CD8-positive, alpha-beta memory T cell (primary cell): ENCODE data around the gene KCNA2. TPM values are rescaled to one million over a fixed set of nuclear protein-coding genes. Genes with fewer than 3 reads are reported as not detected.

ENCODE experiments used
- CTCF ChIA-PET: fragments of 350-600 bp; sonication (Branson Sonifier 250); formaldehyde crosslinking; loops from one replicate; lab custom pipeline; 2021; ENCODE audit warnings: antibody characterized with exemption; lab: Charles Lee
- POLR2A ChIA-PET: fragments of 350-600 bp; sonication (Branson Sonifier 250); formaldehyde crosslinking; loops from one replicate; lab custom pipeline; 2021; ENCODE audit warnings: antibody characterized with exemption; lab: Charles Lee
- DNase-seq, 5 donors: peaks; one replicate each; pipeline versions ENCODE4 v3.0.0 to v3.0.0-alpha.2; 2020 to 2022; ENCODE audit warnings: mixed read lengths in 1 of 5
- H3K27ac ChIP-seq: one replicate; pipeline ENCODE4 v1.7.0; 2013; ENCODE audit warnings: low read depth, mild to moderate bottlenecking, low read length, moderate library complexity
- H3K27me3 ChIP-seq: 2 replicates; pipeline ENCODE4 v1.7.0; 2013; ENCODE audit warnings: low read length, mild to moderate bottlenecking; ENCODE audit not compliant: insufficient read depth, poor library complexity, severe bottlenecking
- H3K36me3 ChIP-seq: 2 replicates; pipeline ENCODE4 v1.7.0; 2013; ENCODE audit warnings: mild to moderate bottlenecking, low read length, moderate library complexity; ENCODE audit not compliant: insufficient read depth
- H3K4me1 ChIP-seq: 2 replicates; pipeline ENCODE4 v1.7.0; 2013; ENCODE audit warnings: mild to moderate bottlenecking, low read length, moderate library complexity; ENCODE audit not compliant: insufficient read depth
- H3K4me3 ChIP-seq: 2 replicates; pipeline ENCODE4 v1.7.0; 2013; ENCODE audit warnings: mild to moderate bottlenecking, low read length
- H3K9me3 ChIP-seq: 2 replicates; pipeline ENCODE4 v1.7.0; 2013; ENCODE audit warnings: mild to moderate bottlenecking, low read length
- H3K27ac Mint-ChIP-seq, 8 donors: one replicate each; pipeline ENCODE4 v1.8.0; 2020 to 2021; ENCODE audit warnings: mixed read lengths in 8 of 8, mild to moderate bottlenecking in 6 of 8, inconsistent platforms in 3 of 8, moderate library complexity in 3 of 8
- H3K27me3 Mint-ChIP-seq, 2 donors: one replicate each; pipeline ENCODE4 v1.8.0; 2020 to 2021; ENCODE audit warnings: mixed read lengths in 2 of 2, mild to moderate bottlenecking in 1 of 2, moderate library complexity in 1 of 2
- H3K36me3 Mint-ChIP-seq, 3 donors: one replicate each; pipeline ENCODE4 v1.8.0; 2020 to 2021; ENCODE audit warnings: mixed read lengths in 3 of 3, inconsistent platforms in 1 of 3, mild to moderate bottlenecking in 1 of 3
- H3K4me1 Mint-ChIP-seq, 3 donors: one replicate each; pipeline ENCODE4 v1.8.0; 2020 to 2021; ENCODE audit warnings: mixed read lengths in 3 of 3, inconsistent platforms in 1 of 3, mild to moderate bottlenecking in 1 of 3
- H3K4me3 Mint-ChIP-seq, 7 donors: one replicate each; pipeline ENCODE4 v1.8.0; 2020 to 2021; ENCODE audit warnings: mixed read lengths in 7 of 7, mild to moderate bottlenecking in 6 of 7, moderate library complexity in 4 of 7, inconsistent platforms in 2 of 7
- H3K9me3 Mint-ChIP-seq, 5 donors: one replicate each; pipeline ENCODE4 v1.8.0; 2020 to 2022; ENCODE audit warnings: mixed read lengths in 5 of 5, mild to moderate bottlenecking in 3 of 5, moderate library complexity in 2 of 5, inconsistent platforms in 1 of 5
- polyA plus RNA-seq: library from polyadenylated mRNA; unstranded; fragments of 300-500 nt; fragmentation: Illumina TruSeq; gene quantifications from one replicate; pipeline ENCODE4 v1.2.3, GENCODE V29; 2021
- total RNA-seq, 2 experiments: library from RNA; stranded (reverse); gene quantifications; one replicate each; pipeline ENCODE4 v1.2.3, GENCODE V29; 2021

Gene KCNA2
- total and polyA plus RNA-seq, 3 experiments from 2014 or later: 0.16 to 0.35 (median 0.24) TPM

- ChIA-PET POLR2A (no interaction called here), CTCF (interaction anchor here (1.0 kb wide), 1 partner anchor 18 kb away, joined by 3 read pairs; no protein-coding TSS in a partner anchor)
- Histone ChIP-seq H3K4me3 (no peak overlapping the region), H3K27me3 (peaks cover 22% of the 10 kb centered on the region), H3K27ac (no peak overlapping the region), H3K36me3 (no peaks in the 10 kb centered on the region), H3K4me1 (peaks cover 6% of the 10 kb centered on the region), H3K9me3 (no peaks in the 10 kb centered on the region)
- Mint-ChIP-seq H3K4me3 (no peak overlapping the region), H3K4me1 (peaks cover 3 to 9% (median 5%) of the 10 kb centered on the region in 3 donors), H3K27ac (no peak overlapping the region), H3K9me3 (no peaks in the 10 kb centered on the region), H3K36me3 (peaks cover 0 to 13% (median 0%) of the 10 kb centered on the region in 3 donors), H3K27me3 (peaks cover 8 to 38% of the 10 kb centered on the region in 2 donors)
- DNase-seq: no peak
Measured at GRCh38 chr1:110601332-110601731, 4.8 kb downstream of the KCNA2 start.

- H3K27me3 ChIP-seq: peaks cover 16% of the 10 kb centered on the region
- Mint-ChIP-seq H3K4me3 (no peak overlapping the region), H3K27ac (no peak overlapping the region), H3K9me3 (no peaks in the 10 kb centered on the region), H3K4me1 (peaks cover 0 to 4% (median under 1%) of the 10 kb centered on the region in 3 donors), H3K36me3 (peaks cover 0 to 13% (median 0%) of the 10 kb centered on the region in 3 donors), H3K27me3 (peaks cover 3 to 38% of the 10 kb centered on the region in 2 donors)
- no peak overlapping the region for H3K27ac ChIP-seq
- POLR2A ChIA-PET: no interaction called here
- DNase-seq: no peak
- peaks cover under 1% of the 10 kb centered on the region for H3K4me1 ChIP-seq
- CTCF ChIA-PET: interaction anchor here (0.7 kb wide), 1 partner anchor 19 kb away, joined by 3 read pairs; no protein-coding TSS in a partner anchor
- H3K4me3 ChIP-seq: no peak overlapping the region
- H3K9me3 ChIP-seq: no peaks in the 10 kb centered on the region
- no peaks in the 10 kb centered on the region for H3K36me3 ChIP-seq
Measured at GRCh38 chr1:110600716-110601115, 5.4 kb downstream of the KCNA2 start.

- no peak overlapping the region for H3K27ac ChIP-seq
- no peaks in the 10 kb centered on the region for H3K4me1 ChIP-seq
- H3K4me3 Mint-ChIP-seq: no peak overlapping the region
- H3K4me1 Mint-ChIP-seq: peaks cover 3 to 5% (median 4%) of the 10 kb centered on the region in 3 donors
- no peak for DNase-seq
- H3K36me3 Mint-ChIP-seq: peaks cover 0 to 10% (median 0%) of the 10 kb centered on the region in 3 donors
- no peak overlapping the region for H3K27ac Mint-ChIP-seq
- H3K36me3 ChIP-seq: no peaks in the 10 kb centered on the region
- peaks cover 2 to 11% of the 10 kb centered on the region in 2 donors for H3K27me3 Mint-ChIP-seq
- no peaks in the 10 kb centered on the region for H3K27me3 ChIP-seq
- no peak overlapping the region for H3K4me3 ChIP-seq
- H3K9me3 Mint-ChIP-seq: no peaks in the 10 kb centered on the region
- ChIA-PET POLR2A (no interaction called here), CTCF (interaction anchor here (1.6 kb wide), 1 partner anchor 125 kb away, joined by 3 read pairs; no protein-coding TSS in a partner anchor)
- no peaks in the 10 kb centered on the region for H3K9me3 ChIP-seq
Measured at GRCh38 chr1:110597966-110598365, 8.2 kb downstream of the KCNA2 start.

- Histone ChIP-seq H3K4me1 (no peaks in the 10 kb centered on the region), H3K27ac (no peak overlapping the region), H3K27me3 (no peaks in the 10 kb centered on the region), H3K4me3 (no peak overlapping the region), H3K36me3 (no peaks in the 10 kb centered on the region), H3K9me3 (no peaks in the 10 kb centered on the region)
- no peaks in the 10 kb centered on the region for H3K9me3 Mint-ChIP-seq
- no peak for DNase-seq
- peaks cover 3 to 5% (median 4%) of the 10 kb centered on the region in 3 donors for H3K4me1 Mint-ChIP-seq
- peaks cover 0 to 7% (median 0%) of the 10 kb centered on the region in 3 donors for H3K36me3 Mint-ChIP-seq
- peaks cover 3 to 4% of the 10 kb centered on the region in 2 donors for H3K27me3 Mint-ChIP-seq
- POLR2A ChIA-PET: no interaction called here
- CTCF ChIA-PET: interaction anchor here (1.8 kb wide), 1 partner anchor 11 kb away, joined by 5 read pairs; the partner anchor contains the start of gene KCNA2
- no peak overlapping the region for H3K4me3 Mint-ChIP-seq
- no peak overlapping the region for H3K27ac Mint-ChIP-seq
Measured at GRCh38 chr1:110596312-110596711, 9.8 kb downstream of the KCNA2 start.

- Histone ChIP-seq H3K4me1 (no peaks in the 10 kb centered on the region), H3K4me3 (no peak overlapping the region), H3K27me3 (no peaks in the 10 kb centered on the region), H3K36me3 (no peaks in the 10 kb centered on the region), H3K9me3 (no peaks in the 10 kb centered on the region), H3K27ac (no peak overlapping the region)
- POLR2A ChIA-PET: no interaction called here
- Mint-ChIP-seq H3K4me3 (no peak overlapping the region), H3K27me3 (peaks cover 0 to 5% of the 10 kb centered on the region in 2 donors), H3K27ac (no peak overlapping the region), H3K9me3 (no peaks in the 10 kb centered on the region), H3K4me1 (peaks cover 3 to 5% (median 4%) of the 10 kb centered on the region in 3 donors), H3K36me3 (peaks cover 0 to 4% (median 0%) of the 10 kb centered on the region in 3 donors)
- CTCF ChIA-PET: interaction anchor here (1.8 to 2.1 kb wide), 2 partner anchors 12 to 24 kb away, joined by 5 to 8 read pairs; partner anchors contain the start of gene KCNA2
- DNase-seq: no peak
Measured at GRCh38 chr1:110595353-110595710, 10.8 kb downstream of the KCNA2 start.

- Mint-ChIP-seq H3K9me3 (no peaks in the 10 kb centered on the region), H3K36me3 (peaks cover 0 to 3% (median 0%) of the 10 kb centered on the region in 3 donors), H3K27ac (no peak overlapping the region), H3K4me3 (no peak overlapping the region), H3K4me1 (peaks cover 3 to 5% (median 4%) of the 10 kb centered on the region in 3 donors), H3K27me3 (peaks cover 0 to 5% of the 10 kb centered on the region in 2 donors)
- Histone ChIP-seq H3K9me3 (no peaks in the 10 kb centered on the region), H3K27me3 (no peaks in the 10 kb centered on the region), H3K27ac (no peak overlapping the region), H3K36me3 (no peaks in the 10 kb centered on the region), H3K4me1 (no peaks in the 10 kb centered on the region), H3K4me3 (no peak overlapping the region)
- DNase-seq: no peak
- ChIA-PET POLR2A (no interaction called here), CTCF (interaction anchor here (2.1 kb wide), 1 partner anchor 25 kb away, joined by 8 read pairs; no protein-coding TSS in a partner anchor)
Measured at GRCh38 chr1:110594456-110595352, 11.5 kb downstream of the KCNA2 start.

- Mint-ChIP-seq H3K4me3 (no peak overlapping the region), H3K9me3 (no peaks in the 10 kb centered on the region), H3K4me1 (peaks cover 3 to 5% (median 4%) of the 10 kb centered on the region in 3 donors), H3K27ac (no peak overlapping the region), H3K27me3 (peaks cover 4 to 5% of the 10 kb centered on the region in 2 donors), H3K36me3 (peaks cover 0 to 1% (median 0%) of the 10 kb centered on the region in 3 donors)
- ChIA-PET POLR2A (no interaction called here), CTCF (interaction anchor here (0.6 to 2.1 kb wide), 3 partner anchors 25 to 172 kb away, joined by 3 to 8 read pairs (median 4); no protein-coding TSS in a partner anchor)
- Histone ChIP-seq H3K4me3 (no peak overlapping the region), H3K27ac (no peak overlapping the region), H3K36me3 (no peaks in the 10 kb centered on the region), H3K9me3 (no peaks in the 10 kb centered on the region), H3K4me1 (no peaks in the 10 kb centered on the region), H3K27me3 (no peaks in the 10 kb centered on the region)
- DNase-seq: no peak
Measured at GRCh38 chr1:110593902-110594301, 12.3 kb downstream of the KCNA2 start.

- Histone ChIP-seq H3K4me1 (no peaks in the 10 kb centered on the region), H3K27me3 (no peaks in the 10 kb centered on the region), H3K36me3 (no peaks in the 10 kb centered on the region), H3K9me3 (no peaks in the 10 kb centered on the region), H3K4me3 (no peak overlapping the region), H3K27ac (no peak overlapping the region)
- POLR2A ChIA-PET: no interaction called here
- CTCF ChIA-PET: interaction anchor here (0.6 kb wide), 1 partner anchor 36 kb away, joined by 4 read pairs; no protein-coding TSS in a partner anchor
- Mint-ChIP-seq H3K27ac (no peak overlapping the region), H3K4me3 (no peak overlapping the region), H3K4me1 (peaks cover 3 to 5% (median 4%) of the 10 kb centered on the region in 3 donors), H3K27me3 (peaks cover 8 to 19% of the 10 kb centered on the region in 2 donors), H3K36me3 (peaks cover 0 to 1% (median 0%) of the 10 kb centered on the region in 3 donors), H3K9me3 (no peaks in the 10 kb centered on the region)
- DNase-seq: no peak
Measured at GRCh38 chr1:110591956-110592355, 14.2 kb downstream of the KCNA2 start.
